Purkinje cell (primary cell): ENCODE measurements around the gene ANO1. TPM values are rescaled to one million over a fixed set of nuclear protein-coding genes. Genes with fewer than 3 reads are reported as not detected.

Experiments used
- polyA plus RNA-seq: library from polyadenylated mRNA; unstranded; fragments of >200 nt; fragmentation: Nextera tagmentation; gene quantifications from 2 replicates; pipeline ENCODE4 v1.2.1, GENCODE V29; 2014

Gene ANO1
- polyA plus RNA-seq: 28.8 and 38.3 TPM in 2 replicates

DNA sequence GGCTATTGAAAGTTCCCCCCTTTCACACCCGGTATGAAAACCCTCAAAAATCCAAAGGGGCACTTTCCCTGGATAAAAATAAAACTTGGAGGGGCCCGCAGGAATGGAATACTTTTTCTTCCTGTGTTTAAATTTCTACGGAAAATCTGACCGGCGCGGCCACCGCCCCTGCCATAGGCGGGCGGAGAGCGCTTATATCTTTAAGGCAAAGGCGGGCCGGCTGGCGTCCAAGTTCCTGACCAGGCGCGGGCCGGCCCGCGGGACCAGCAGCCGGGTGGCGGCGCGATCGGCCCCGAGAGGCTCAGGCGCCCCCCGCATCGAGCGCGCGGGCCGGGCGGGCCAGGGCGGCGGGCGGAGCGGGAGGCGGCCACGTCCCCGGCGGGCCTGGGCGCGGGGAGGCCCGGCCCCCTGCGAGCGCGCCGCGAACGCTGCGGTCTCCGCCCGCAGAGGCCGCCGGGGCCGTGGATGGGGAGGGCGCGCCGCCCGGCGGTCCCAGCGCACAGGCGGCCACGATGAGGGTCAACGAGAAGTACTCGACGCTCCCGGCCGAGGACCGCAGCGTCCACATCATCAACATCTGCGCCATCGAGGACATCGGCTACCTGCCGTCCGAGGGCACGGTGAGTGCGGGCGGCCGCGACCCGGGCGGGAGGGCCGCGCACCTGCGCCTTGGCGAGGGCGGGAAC is at the start of gene ANO1:
Gene ANO1 (plus strand): TSS at position 223 of the 686 bp plus-strand sequence. CDS start 290 bp downstream, at position 513.

GRCh38 chr11:70202920-70203750 is 125.0 kb downstream of the ANO1 start, which contains the start of gene FADD:
FADD (plus strand) TSS chr11:70203296; CDS start chr11:70203460, 164 bp downstream.

Other genes with a start within 250 kb of the ANO1 start
- not detected in 2 replicates for gene FADD, start 125.0 kb downstream of the ANO1 start, polyA plus RNA-seq
- gene PPFIA1, start 192.4 kb downstream of the ANO1 start, polyA plus RNA-seq: 20.7 and 25.4 TPM in 2 replicates